HG03045 (cell line): ENCODE data around the gene NTN3.

ENCODE experiments used
- ATAC-seq: cut with Tn5 transposase; IDR thresholded peaks from one replicate; pipeline ENCODE4 v1.9.1; 2021; ENCODE audit warnings: mild to moderate bottlenecking, moderate library complexity; ENCODE audit not compliant: unreplicated experiment

The NTN3 gene

GRCh38 chr16:2495041-2495440, 23.9 kb downstream of the NTN3 start:
- no peak for ATAC-seq

DNA sequence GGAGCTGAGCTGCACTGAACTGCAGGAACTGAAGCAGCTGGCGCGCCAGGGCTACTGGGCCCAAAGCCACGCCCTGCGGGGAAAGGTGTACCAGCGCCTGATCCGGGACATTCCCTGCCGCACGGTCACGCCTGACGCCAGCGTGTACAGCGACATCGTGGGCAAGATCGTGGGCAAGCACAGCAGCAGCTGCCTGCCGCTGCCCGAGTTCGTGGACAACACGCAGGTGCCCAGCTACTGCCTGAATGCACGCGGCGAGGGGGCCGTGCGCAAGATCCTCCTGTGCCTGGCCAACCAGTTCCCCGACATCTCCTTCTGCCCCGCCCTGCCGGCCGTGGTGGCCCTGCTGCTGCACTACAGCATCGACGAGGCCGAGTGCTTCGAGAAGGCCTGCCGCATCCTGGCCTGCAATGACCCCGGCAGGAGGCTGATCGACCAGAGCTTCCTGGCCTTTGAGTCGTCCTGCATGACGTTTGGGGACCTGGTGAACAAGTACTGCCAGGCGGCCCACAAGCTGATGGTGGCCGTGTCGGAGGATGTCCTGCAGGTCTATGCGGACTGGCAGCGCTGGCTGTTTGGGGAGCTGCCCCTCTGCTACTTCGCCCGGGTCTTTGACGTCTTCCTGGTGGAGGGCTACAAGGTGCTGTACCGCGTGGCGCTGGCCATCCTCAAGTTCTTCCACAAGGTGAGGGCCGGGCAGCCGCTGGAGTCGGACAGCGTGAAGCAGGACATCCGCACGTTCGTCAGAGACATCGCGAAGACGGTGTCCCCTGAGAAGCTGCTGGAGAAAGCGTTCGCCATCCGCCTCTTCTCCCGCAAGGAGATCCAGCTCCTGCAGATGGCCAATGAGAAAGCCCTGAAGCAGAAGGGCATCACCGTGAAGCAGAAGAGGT, 25.4 kb downstream of the NTN3 start:
- no peak for ATAC-seq

DNA sequence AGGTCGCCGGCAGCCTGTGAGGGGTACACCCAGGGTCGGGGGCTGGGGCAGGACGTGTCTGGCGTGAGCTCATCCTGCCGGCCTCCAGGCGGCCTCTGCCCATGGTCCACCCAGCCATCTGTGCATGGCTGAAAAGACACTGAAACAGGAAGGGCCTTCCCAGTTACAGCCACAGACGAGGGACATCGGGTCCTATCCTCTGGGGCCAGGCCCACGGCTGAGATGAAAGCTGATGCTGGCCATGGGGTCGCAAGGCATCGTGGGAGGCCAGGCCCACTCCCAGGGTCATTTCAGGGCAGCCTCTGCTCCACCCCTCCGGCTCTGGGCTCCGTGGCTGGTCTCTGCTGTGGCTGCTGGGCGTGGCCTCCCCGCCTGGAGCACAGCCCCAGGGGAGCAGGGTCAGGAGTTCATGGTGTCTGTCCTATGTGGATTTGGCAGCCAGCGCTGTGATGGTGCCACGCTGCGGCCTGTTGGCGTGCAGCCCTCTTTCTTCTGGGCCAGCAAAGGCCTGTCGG, 26.1 kb downstream of the NTN3 start:
- ATAC-seq: no peak

DNA sequence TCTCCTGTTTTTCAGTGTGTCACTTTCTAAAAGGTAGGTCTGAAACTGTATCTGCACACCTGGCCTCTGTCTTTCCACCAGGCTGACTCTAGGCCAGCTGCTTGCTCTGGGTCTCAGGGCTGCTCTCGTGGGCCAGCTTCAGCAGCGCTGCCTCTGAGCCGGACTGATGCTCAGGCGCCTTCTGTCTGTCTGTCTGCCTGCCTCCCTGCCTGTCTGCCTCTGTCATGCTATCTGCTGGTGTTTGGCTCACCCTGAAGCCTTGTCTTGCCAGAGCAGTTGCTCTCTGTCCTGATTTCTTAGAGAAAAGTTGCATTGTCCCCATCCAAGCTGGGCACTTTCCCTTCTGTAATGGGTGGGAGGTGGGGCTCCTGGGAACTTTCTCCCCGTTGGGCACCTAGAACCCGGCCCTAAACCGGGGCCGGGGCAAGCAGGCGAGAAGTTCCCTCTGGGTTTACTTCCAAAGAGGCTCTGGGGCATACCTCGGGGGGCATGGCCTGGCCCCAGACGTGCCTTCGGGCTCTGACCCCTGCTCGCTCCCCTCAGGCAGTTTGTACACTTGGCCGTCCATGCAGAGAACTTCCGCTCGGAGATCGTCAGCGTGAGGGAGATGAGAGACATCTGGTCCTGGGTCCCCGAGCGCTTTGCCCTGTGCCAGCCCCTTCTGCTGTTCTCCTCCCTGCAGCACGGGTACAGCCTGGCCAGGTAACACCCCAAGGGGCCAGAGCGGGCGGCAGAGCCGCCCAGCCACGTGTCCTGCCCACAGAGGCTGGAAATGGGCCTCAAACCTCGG, 26.8 kb downstream of the NTN3 start:
- no peak for ATAC-seq

- ATAC-seq: no peak
These were observed 27.6 kb downstream of the NTN3 start for GRCh38 chr16:2498531-2499253.

DNA sequence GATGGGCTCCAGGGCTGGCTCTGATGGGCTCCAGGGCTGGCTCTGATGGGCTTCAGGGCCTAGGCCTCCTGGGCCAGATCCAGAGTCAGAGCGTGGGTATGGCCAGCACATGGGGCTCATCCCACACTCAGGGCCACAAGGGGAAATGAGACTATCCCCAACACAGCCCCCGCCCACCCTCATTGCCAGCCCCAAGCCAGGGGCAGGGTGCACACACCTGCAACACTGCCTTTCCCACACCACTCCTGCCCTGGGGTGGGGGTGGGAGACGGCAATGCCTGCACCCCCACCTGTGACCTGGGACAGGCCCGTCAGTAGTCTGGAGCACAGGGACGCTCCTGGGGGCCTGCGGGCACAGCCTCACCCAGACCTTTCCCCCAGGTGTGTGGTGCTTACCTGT, 28.4 kb downstream of the NTN3 start:
- ATAC-seq: no peak

GRCh38 chr16:2499890-2500429, 28.9 kb downstream of the NTN3 start:
- ATAC-seq: no peak

DNA sequence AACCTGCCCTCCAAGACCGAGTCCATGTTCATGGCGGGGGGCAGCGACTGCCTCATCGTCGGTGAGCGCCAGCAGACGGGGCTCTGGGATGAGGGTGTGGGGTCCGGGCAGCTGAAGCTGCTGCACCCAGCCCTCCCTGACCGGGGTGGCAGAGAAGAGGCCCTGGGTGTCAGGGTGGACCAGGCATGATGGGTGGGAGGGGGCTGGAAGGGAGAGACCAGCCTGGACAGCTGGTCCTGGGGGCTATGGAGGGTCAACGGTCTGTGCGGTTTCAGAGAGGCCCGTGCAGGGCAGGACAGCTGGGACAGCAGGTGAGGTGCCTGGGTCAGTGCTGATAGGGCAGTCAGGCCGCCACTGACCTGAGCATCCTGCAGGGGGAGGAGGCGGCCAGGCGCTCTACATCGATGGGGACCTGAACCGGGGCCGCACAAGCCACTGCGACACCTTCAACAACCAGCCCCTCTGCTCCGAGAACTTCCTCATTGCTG, 29.4 kb downstream of the NTN3 start:
- no peak for ATAC-seq

DNA sequence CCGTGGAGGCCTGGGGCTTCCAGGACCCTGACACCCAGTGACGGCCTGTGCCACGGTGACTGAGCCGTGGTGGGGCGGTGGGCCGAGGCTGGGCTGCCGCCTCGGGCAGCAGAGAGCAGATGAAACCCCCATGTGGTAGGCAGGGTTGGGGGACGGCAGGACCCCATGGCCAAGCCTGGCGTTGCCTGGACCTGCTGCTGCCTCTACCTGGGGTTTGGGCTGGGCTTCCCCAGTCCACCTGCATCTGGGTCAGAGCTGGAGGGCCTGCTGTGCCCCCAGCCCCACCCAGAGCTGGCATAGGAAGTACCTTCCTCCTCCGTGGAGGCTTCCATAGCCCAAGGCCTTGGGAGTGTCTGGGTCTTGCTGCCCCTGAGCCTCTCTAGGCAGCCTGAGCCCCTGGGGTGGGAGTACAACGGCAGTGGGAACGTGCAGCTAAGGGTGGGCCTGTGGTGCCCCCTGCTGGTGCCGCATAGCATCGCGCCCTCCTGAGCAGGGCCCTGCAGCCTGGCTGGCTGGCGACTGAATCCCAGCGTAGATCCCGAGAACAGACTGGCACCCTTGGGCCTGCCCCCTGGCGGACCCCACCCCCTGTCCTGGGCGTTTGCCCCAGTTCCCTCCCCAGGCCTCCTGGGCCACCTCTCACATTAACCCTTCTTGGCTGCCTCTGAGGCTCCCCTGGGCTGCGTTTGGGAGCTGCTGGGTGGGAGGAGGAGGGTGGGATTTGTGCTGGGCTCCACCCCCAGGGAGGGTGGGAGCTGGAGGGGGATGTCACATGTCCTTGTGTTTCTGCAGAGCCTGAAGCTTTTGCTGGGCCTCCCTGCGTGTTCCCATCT, 30.0 kb downstream of the NTN3 start:
- no peak for ATAC-seq

DNA sequence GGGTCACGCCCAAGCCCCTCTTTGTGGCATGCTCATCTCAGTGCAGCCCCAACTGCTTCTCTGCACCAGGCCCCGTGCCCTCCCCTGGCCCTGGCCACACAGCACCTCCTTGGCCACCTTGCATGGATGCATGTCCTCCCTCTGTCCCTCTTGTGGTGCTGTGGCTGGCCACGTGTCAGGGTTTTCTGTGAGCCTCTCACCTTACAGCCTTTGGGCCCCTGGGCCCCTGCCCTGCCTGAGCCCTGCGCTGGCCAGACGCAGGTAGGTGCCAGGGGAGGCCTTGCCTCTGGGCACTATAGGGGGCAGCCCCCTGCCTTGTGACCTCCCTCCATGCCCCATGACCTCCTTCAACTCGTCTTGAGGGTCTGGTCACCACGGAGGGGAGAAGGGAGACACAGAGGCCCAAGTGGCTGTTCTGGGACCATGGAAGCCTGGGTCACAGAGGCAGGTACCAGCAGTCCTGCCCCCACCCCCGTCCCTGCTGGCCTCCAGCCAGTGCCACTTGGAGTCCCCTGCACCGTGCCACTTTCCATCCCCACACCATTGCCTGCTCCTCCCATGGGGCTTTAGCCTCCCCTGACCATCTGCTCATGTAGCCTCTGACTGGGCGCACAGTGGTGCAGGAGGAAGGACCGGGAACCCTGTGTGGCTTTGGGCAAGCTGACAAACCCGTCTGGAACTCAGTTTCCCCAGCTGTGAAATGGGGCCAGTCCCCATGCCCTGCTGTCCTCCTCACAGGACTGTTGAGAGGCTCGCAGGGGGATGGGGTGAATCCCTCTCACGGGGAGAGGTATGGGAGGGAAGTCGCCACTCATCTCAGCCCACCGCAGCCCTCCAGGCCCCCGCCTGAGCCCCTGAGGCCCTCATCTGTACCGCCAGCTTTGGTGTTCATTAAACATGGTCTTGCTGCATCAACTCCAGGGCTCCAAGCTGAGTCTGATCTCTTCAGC, 31.1 kb downstream of the NTN3 start:
- ATAC-seq: no peak

GRCh38 chr16:2505695-2506094, 34.6 kb downstream of the NTN3 start:
- no peak for ATAC-seq

DNA sequence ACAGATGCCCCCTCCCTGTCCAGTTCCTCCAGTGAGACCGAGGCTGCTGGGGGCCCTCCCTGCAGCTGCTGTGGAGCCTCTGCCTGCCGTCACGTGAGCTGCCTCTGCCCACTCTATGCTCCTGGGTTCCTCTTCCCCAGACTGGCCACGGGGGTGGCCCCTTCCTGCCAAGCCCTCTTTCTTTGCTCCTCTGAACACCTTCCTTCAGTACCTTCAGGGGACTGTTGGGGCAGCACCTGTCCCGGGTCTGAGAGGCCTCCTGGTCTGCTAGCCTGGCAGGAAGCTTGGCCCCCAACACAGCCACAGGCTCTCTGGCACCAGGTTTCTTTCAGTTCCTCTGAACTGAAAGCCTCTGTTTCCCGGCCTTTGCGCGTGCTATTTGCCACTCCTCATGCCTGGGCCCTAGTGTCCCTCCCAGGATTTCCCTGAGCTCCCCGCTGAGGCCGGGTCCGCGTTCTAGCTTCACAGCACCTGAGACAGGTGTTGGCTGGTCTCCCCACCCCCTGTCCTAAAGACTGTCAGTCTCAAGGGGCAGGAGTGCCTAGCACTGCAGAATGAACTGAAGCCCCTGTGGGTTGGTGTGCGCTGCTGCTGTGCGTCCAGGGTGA, 36.1 kb downstream of the NTN3 start:
- peak; percentile 40 for ATAC-seq

GRCh38 chr16:2507665-2508064, 36.6 kb downstream of the NTN3 start:
- no peak for ATAC-seq

- no peak for ATAC-seq
These were observed 37.8 kb downstream of the NTN3 start for GRCh38 chr16:2508722-2509400.

GRCh38 chr16:2511128-2511800, 40.2 kb downstream of the NTN3 start:
- ATAC-seq: no peak

DNA sequence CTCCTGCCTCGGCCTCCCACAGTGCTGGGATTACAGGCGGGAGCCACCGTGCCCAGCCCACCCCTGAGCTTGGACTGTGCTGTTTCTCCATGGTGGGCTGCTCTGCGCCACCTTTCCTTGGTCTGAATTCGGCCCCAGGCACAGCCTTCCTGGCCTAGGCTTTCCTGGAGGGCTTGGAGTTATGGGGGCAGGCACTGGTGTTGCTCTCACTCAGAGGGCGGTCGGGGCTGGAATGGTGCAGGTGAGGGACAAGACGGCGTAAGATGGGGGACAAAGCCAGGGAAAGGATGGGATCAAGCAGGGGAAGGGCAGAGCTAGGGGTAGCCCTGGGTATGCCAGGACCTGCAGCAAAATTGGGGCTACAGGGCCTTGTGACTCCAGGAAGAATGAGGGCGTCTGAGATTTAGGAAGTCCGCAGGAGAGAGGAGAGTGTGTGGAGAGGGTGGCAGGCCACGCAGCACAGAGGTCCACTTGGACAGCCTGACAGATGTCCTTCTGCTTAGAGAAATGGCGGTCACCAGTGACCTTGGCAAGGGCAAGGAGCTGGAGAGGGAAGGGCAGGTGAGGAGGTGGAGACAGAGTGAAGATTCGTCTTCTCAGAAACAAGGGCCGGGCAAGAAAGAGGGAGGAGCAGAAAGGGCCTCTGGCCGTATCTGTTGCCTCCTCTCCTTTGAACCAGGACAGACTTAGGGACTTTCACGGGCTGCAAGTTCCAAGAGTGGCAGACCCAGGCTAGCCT, 41.1 kb downstream of the NTN3 start:
- ATAC-seq: no peak
